Skeletal muscle cell (primary cell): ENCODE results near the gene SLCO1B1.

Experiments used
- DNase-seq: peaks from one replicate; pipeline ENCODE4 v3.0.0-alpha.2; 2010; ENCODE audit warnings: low read depth
- H3K4me3 ChIP-seq: 2 replicates; pipeline ENCODE4 v1.5.1; 2011; ENCODE audit warnings: low read depth, mild to moderate bottlenecking, control low read depth, low read length, moderate library complexity

SLCO1B1 gene

GRCh38 chr12:21219206-21219605, 88.2 kb downstream of the SLCO1B1 start:
- no peak for DNase-seq
- no peak overlapping the region for H3K4me3 ChIP-seq

- DNase-seq: no peak
- no peak overlapping the region for H3K4me3 ChIP-seq
These were observed 89.3 kb downstream of the SLCO1B1 start for GRCh38 chr12:21220266-21220665.

- no peak overlapping the region for H3K4me3 ChIP-seq
- DNase-seq: no peak
These were observed 90.1 kb downstream of the SLCO1B1 start for GRCh38 chr12:21221072-21221471.

GRCh38 chr12:21221778-21222177, 90.8 kb downstream of the SLCO1B1 start:
- DNase-seq: no peak
- H3K4me3 ChIP-seq: no peak overlapping the region

GRCh38 chr12:21223930-21224329, 92.9 kb downstream of the SLCO1B1 start:
- DNase-seq: no peak
- H3K4me3 ChIP-seq: no peak overlapping the region

GRCh38 chr12:21234395-21234794, 103.4 kb downstream of the SLCO1B1 start:
- DNase-seq: no peak
- H3K4me3 ChIP-seq: no peak overlapping the region

GRCh38 chr12:21239866-21240265, 108.9 kb downstream of the SLCO1B1 start:
- no peak overlapping the region for H3K4me3 ChIP-seq
- no peak for DNase-seq

- no peak for DNase-seq
- H3K4me3 ChIP-seq: no peak overlapping the region
These were observed 117.7 kb downstream of the SLCO1B1 start for GRCh38 chr12:21248679-21249078.

- H3K4me3 ChIP-seq: no peak overlapping the region
- DNase-seq: no peak
These were observed 121.1 kb downstream of the SLCO1B1 start for GRCh38 chr12:21252070-21252469.

- no peak overlapping the region for H3K4me3 ChIP-seq
- DNase-seq: no peak
These were observed 126.2 kb downstream of the SLCO1B1 start for GRCh38 chr12:21257172-21257571.

- DNase-seq: no peak
These were observed 133.2 kb downstream of the SLCO1B1 start for GRCh38 chr12:21264232-21264631.

GRCh38 chr12:21265932-21266331, 134.9 kb downstream of the SLCO1B1 start:
- no peak overlapping the region for H3K4me3 ChIP-seq
- DNase-seq: no peak

More at GRCh38 chr12:21264232-21264631, 133.2 kb downstream of the SLCO1B1 start:
- no peak overlapping the region for H3K4me3 ChIP-seq

GRCh38 chr12:21276826-21277225, 145.8 kb downstream of the SLCO1B1 start:
- DNase-seq: no peak
- no peak overlapping the region for H3K4me3 ChIP-seq
